SIG-M5 (cell line): ENCODE measurements around the gene FCER1A.

Experiments
- DNase-seq: peaks from one replicate; lab custom pipeline; 2025; lab: John Stamatoyannopoulos, UW

The FCER1A gene

DNA sequence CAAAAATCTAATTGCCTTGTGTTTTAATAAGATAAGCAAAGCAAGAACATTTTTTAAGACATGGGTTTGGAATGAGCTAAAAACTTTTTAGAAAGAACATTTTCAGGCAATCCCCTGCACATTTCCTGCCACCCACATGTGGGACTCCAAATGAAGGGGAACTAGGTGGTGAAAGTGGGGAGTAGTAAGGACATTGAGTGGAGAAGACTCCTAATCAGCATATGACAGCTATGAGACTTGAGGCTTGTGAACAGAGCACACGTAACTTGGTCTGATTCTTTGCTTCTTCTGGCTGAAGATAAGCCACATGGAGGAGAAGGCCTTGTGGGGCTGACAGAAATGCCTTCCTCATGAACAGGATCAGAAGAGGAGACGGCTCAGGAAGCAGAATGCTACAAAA is 50.3 kb downstream of the FCER1A start:
- DNase-seq: no peak
